ENCODE measurements around the gene NFYC.

- TF ChIP-seq CTCF (IDR thresholded peaks at IDR 0.05) (no peak), POLR2A (IDR thresholded peaks at IDR 0.05) (no peak)
Observed at GRCh38 chr1:40692429-40692895, 958 bp downstream of the NFYC start.

Data from uterus (tissue), 2 donors.